Islet precursor cell (in vitro differentiated cells): Measurements from ENCODE around the gene SLC44A3.
"Not testable (repeated sequence)": the region's sequence is repeated elsewhere in the genome, so short reads cannot be mapped to it uniquely, and the experiment has no call there.

Source experiments
- DNase-seq: peaks from one replicate; pipeline ENCODE4 v3.0.0-alpha.2; 2018

SLC44A3 gene

GRCh38 chr1:94840381-94840780 is 20.2 kb downstream of the SLC44A3 start:
- not testable (repeated sequence) for DNase-seq

- DNase-seq = no peak
Measured at GRCh38 chr1:94840808-94841207, 20.7 kb downstream of the SLC44A3 start.

- DNase-seq = no peak
Measured at GRCh38 chr1:94843430-94843829, 23.3 kb downstream of the SLC44A3 start.

- DNase-seq = no peak
Measured at GRCh38 chr1:94843846-94844245, 23.7 kb downstream of the SLC44A3 start.

- no peak for DNase-seq
Measured at GRCh38 chr1:94846308-94846707, 26.2 kb downstream of the SLC44A3 start.

GRCh38 chr1:94851571-94851970 is 31.4 kb downstream of the SLC44A3 start:
- no peak for DNase-seq

- DNase-seq = no peak
Measured at GRCh38 chr1:94852788-94853187, 32.6 kb downstream of the SLC44A3 start.

GRCh38 chr1:94854458-94855306 is 34.5 kb downstream of the SLC44A3 start:
- peak; percentile 93 for DNase-seq

- DNase-seq = peak; percentile 73
Measured at GRCh38 chr1:94855307-94855700, 35.1 kb downstream of the SLC44A3 start.

- DNase-seq = no peak
Measured at GRCh38 chr1:94856004-94856403, 35.8 kb downstream of the SLC44A3 start.

GRCh38 chr1:94856868-94857267 is 36.7 kb downstream of the SLC44A3 start:
- no peak for DNase-seq

GRCh38 chr1:94858276-94858675 is 38.1 kb downstream of the SLC44A3 start:
- peak; percentile 70 for DNase-seq

GRCh38 chr1:94859174-94859573 is 39.0 kb downstream of the SLC44A3 start:
- DNase-seq = no peak

GRCh38 chr1:94862718-94863117 is 42.6 kb downstream of the SLC44A3 start:
- DNase-seq = no peak

- no peak for DNase-seq
Measured at GRCh38 chr1:94863297-94863911, 43.2 kb downstream of the SLC44A3 start.

- DNase-seq = peak; percentile 89
Measured at GRCh38 chr1:94863919-94864318, 43.8 kb downstream of the SLC44A3 start.

GRCh38 chr1:94864821-94865220 is 44.7 kb downstream of the SLC44A3 start:
- DNase-seq = peak; percentile 81

- DNase-seq = no peak
Measured at GRCh38 chr1:94865360-94865759, 45.2 kb downstream of the SLC44A3 start.

- DNase-seq = no peak
Measured at GRCh38 chr1:94866164-94866807, 46.1 kb downstream of the SLC44A3 start.

GRCh38 chr1:94871031-94871430 is 50.9 kb downstream of the SLC44A3 start:
- DNase-seq = peak; percentile 91

GRCh38 chr1:94872771-94873495 is 52.8 kb downstream of the SLC44A3 start:
- no peak for DNase-seq

GRCh38 chr1:94873520-94874351 is 53.6 kb downstream of the SLC44A3 start:
- no peak for DNase-seq
